Vagina (tissue), 2 donors: ENCODE results near the gene SLC5A5.

Experiments used
- POLR2A ChIP-seq, 2 donors: fragments of 450-650 bp; IDR thresholded peaks; one replicate each; pipeline ENCODE4 v1.6.1; 2017; ENCODE audit warnings: antibody characterized with exemption in 2 of 2, mild to moderate bottlenecking in 2 of 2, moderate library complexity in 2 of 2
- POLR2AphosphoS5 ChIP-seq, 2 donors: sonication (generic); formaldehyde crosslinking; IDR thresholded peaks; one replicate each; pipeline ENCODE4 v1.9.0; 2017; ENCODE audit warnings: antibody characterized with exemption in 2 of 2, mild to moderate bottlenecking in 2 of 2, low read depth in 1 of 2; ENCODE audit not compliant: insufficient read depth in 1 of 2
- TF ChIP-seq, protein P1 (sequence below), 3 experiments: fragments of 450-650 bp in 2 of 3; fragments of 200-600 bp in 1 of 3; sonication (generic) in 1 of 3; IDR thresholded peaks; one replicate each; pipeline ENCODE4 v1.5.1; 2017 to 2019; ENCODE audit warnings: antibody characterized with exemption in 3 of 3, mild to moderate bottlenecking in 2 of 3, moderate library complexity in 2 of 3

DNA sequence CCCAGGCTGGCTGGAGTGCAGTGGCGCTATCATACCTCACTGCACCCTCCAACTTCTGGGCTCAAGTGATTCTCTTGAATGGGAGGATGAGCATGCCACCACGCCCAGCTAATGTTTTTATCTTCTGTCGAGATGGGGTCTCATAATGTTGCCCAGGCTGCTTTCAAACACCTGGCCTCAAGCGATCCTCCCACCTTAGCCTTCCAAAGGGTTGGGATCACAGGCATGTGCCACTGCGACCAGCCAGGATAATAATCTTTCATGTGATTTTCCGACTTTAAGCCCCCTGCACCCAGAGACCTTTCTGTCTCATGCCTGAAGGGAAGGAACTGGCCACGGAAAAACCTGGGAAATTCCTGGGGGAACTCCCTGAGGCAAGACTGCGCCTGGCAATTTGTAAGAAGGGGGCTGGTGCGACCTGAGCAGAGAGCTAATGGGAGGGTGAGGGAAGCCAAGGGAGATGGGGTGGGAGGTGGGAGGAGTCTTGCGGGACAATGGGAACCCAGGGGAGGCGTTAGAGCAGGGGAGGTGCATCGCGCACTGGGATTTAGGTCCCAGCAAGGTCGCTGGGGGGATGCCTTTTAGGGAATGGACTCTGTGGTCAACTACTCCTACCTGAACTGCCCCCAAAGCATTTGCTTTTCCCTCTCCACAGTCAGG, 59.9 kb downstream of the SLC5A5 start:
- TF ChIP-seq, protein P1, sequence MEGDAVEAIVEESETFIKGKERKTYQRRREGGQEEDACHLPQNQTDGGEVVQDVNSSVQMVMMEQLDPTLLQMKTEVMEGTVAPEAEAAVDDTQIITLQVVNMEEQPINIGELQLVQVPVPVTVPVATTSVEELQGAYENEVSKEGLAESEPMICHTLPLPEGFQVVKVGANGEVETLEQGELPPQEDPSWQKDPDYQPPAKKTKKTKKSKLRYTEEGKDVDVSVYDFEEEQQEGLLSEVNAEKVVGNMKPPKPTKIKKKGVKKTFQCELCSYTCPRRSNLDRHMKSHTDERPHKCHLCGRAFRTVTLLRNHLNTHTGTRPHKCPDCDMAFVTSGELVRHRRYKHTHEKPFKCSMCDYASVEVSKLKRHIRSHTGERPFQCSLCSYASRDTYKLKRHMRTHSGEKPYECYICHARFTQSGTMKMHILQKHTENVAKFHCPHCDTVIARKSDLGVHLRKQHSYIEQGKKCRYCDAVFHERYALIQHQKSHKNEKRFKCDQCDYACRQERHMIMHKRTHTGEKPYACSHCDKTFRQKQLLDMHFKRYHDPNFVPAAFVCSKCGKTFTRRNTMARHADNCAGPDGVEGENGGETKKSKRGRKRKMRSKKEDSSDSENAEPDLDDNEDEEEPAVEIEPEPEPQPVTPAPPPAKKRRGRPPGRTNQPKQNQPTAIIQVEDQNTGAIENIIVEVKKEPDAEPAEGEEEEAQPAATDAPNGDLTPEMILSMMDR (IDR thresholded peaks at IDR 0.05) = no peak
- TF ChIP-seq POLR2AphosphoS5 (IDR thresholded peaks at IDR 0.05; ENCODE audit: insufficient read depth in 1 of 2, low read depth in 1 of 2) (no peak), POLR2A (IDR thresholded peaks at IDR 0.05) (no peak)
